ENCODE data around the gene NXT1. TPM values are rescaled to one million over a fixed set of nuclear protein-coding genes. Genes with fewer than 3 reads are reported as not detected.
"Not testable (repeated sequence)": the region's sequence is repeated elsewhere in the genome, so short reads cannot be mapped to it uniquely, and the experiment has no call there.

The NXT1 gene
- 20.4 TPM for polyA plus RNA-seq (2013, experiment 1 of 2; ENCODE audit: insufficient read length)
- 21.1 TPM for polyA plus RNA-seq (2013, experiment 2 of 2; ENCODE audit: insufficient read length)

GRCh38 chr20:23350196-23350903 lies at the start of gene NXT1:
TSS of gene NXT1 (plus strand) at chr20:23350791. CDS start at chr20:23354042, 3,251 bp downstream.
- DNase-seq = peak; percentile 99

DNA sequence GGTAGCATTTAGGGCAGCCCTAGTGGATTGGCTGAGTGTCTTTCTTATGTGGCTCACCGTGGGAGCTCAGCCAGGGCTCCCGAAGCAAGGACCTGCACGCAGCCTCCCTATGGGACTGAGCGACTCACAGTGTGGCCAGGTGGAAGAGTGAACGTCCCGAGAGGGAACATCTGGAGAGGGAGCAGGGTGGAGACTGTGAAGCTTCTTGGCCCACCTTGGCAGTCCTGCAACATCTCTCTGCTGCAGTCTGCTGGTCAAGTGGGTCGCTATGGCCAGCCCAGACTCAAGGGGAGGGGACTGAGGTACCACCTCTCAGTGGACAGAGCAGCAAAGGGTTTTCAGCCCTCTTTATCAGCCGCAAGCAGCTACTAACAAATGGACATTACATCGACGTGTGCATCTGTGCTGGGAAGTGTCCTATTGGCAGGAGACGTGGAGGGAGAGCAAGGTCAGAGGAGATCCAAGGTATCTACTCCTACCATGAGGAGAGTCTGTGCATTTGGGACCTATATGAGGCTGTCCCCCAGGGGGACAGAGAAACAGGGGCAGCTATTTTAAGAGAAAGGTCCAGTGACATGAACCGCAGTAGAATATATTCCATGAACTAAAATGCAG lies 49.0 kb upstream of the NXT1 start:
- no peak for DNase-seq

GRCh38 chr20:23302386-23302785 lies 48.2 kb upstream of the NXT1 start:
- no peak for DNase-seq

GRCh38 chr20:23302801-23303200 lies 47.8 kb upstream of the NXT1 start:
- DNase-seq = no peak

DNA sequence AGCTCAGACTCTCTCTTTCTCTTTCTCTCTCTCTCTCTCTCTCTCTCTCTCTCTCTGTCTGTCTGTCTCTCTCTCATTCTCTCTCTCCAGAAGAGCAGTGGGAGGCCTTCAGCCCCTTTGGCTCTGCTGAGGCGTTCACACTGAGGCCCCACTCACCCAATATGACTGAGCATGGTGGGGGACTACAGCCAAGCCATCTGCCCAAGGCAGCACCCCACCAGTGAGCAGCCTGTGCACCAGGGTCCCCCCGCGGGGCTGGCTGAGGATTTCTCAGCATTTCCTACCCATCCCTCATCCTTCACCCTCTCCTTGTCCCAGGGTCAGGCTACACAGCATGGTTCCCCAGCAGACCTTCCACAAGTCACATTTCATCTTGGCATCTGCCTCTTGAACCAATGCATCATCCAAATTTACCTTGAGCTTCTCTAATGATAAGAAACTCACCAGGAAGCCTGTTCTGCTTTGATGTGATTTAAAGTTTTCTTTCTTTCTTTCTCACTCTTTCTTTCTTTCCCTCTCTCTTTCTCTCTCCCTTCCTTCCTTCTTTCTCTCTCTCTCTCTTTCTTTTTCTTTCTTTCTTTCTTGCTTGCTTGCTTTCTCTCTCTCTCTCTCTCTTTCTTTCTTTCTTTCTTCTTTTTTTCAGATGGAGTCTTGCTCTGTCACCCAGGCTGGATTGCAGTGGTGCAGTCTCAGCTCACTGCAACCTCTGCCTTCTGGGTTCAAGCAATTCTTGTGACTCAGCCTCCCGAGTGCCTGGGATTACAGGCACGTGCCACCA lies 47.1 kb upstream of the NXT1 start:
- DNase-seq = no peak

DNA sequence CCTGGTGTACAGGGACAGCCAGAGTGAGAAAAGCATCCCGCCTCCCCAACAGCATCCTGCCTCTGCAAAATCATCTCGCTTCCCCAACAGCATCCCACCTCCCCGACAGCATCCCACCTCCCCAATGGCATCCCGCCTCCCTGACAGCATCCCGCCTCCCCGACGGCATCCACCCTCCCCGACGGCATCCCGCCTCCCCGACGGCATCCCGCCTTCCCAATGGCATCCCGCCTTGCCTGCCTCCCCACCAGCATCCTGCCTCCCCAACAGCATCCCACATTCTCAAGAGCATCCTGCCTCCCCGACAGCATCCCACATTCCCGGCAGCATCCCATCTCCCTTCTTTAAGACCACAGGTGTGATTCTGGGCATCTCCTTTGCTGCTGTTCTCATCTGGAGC lies 46.0 kb upstream of the NXT1 start:
- no peak for DNase-seq

DNA sequence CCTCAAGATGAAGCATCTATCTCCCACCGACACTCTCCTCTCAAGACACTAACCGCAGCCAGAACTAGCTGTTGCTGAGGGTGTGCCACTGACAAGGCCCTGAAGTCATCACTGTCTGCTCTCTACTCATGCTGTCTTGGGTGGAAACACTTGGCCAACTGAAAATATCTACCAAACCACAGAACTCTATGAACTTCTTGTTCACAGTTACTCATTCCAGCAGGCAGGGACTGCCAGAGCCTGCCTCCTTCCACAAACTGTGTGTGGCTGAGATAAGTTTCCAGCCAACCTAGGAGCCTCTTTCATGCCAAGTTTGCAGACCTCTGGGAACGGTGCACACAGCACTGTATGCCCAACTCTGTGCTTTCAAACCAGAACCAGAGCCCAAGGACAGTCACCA lies 45.5 kb upstream of the NXT1 start:
- peak; percentile 53 for DNase-seq

DNA sequence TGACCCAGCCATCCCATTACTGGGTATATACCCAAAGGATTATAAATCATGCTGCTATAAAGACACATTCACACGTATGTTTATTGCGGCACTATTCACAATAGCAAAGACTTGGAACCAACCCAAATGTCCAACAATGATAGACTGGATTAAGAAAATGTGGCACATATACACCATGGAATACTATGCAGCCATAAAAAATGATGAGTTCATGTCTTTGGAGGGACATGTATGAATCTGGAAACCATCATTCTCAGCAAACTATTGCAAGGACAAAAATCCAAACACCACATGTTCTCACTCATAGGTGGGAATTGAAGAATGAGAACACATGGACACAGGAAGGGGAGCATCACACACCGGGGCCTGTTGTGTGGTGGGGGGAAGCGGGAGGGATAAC lies 43.2 kb upstream of the NXT1 start:
- not testable (repeated sequence) for DNase-seq

DNA sequence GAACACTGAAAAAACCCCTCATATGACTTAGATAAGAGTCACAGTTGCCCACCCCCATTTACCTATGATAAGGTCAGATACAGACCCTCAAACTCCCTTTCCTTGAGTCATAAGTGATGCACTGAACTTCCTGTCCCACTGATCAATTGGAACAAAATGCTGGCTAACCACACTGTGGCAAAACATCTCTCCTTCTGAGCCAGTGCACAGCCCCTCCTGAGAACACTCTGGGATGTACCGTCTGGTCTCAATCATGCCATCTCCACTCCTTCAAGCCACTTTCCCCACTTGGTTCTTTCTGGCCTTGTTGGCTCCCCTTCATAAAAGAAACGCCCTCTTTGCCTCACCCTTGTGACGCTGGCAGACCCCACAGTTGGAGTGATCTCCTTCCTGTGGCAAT lies 42.6 kb upstream of the NXT1 start:
- no peak for DNase-seq

GRCh38 chr20:23308908-23309307 lies 41.7 kb upstream of the NXT1 start:
- DNase-seq = no peak

DNA sequence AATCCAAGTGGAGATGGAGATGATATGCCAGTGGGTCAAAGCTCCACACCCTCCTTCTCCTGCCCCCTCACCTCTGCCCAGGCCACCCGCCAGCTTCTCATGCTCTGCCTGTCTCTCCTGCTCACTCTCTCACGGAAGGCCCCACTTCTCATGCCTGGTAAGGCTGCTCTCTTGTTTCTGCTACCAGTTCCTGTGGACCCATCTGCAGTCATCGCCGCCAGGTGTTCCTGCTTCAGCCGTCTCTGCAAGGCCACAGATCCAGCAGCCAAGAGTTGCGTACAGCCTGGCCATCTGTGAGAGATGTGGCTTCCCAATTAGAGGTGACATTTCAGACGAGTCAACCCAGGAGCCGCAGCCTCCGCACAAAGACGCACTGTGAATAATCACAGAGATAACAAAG lies 40.8 kb upstream of the NXT1 start:
- DNase-seq = no peak

- no peak for DNase-seq
Observed at GRCh38 chr20:23311947-23312506, 38.6 kb upstream of the NXT1 start.

- DNase-seq = no peak
Observed at GRCh38 chr20:23313271-23313670, 37.3 kb upstream of the NXT1 start.

DNA sequence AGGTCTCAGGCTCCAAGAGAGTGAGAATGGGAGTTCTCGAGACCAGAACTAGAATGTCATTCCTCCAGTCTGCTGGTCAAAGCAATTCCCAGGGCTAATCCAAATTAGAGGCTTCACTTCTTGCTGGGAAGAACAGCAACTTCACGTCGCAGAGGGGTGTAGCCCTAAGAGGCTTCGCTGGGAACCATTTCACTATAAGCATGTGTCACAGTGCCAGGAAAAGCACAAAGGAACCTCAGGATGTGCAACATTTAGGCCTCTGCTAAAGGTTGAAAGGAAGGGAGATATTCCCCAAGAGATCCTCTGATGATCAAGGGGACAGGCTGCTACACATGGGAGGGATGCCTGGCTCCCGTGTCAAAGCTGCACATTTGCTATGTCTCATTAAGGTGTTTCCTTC lies 35.9 kb upstream of the NXT1 start:
- no peak for DNase-seq

GRCh38 chr20:23315099-23315498 lies 35.5 kb upstream of the NXT1 start:
- DNase-seq = no peak

DNA sequence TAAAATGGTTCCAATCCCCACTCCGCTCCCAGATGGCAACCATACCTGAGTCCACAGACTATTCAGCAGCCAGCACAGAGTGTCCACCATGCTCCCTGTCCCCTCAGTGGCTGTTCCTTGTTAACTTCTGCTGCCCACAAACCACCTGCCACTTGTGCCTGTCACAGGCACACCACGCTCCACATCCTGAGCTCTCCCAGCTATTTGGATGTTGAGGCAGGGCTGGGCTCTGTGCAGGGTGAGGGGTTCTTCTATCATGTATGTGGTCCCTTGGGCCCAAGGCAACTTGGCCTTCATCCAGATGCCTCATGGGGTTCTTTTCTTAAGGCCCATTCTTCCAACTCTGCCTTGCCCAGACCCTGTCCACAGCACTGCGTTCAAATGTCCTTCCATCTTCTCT lies 34.0 kb upstream of the NXT1 start:
- no peak for DNase-seq

DNA sequence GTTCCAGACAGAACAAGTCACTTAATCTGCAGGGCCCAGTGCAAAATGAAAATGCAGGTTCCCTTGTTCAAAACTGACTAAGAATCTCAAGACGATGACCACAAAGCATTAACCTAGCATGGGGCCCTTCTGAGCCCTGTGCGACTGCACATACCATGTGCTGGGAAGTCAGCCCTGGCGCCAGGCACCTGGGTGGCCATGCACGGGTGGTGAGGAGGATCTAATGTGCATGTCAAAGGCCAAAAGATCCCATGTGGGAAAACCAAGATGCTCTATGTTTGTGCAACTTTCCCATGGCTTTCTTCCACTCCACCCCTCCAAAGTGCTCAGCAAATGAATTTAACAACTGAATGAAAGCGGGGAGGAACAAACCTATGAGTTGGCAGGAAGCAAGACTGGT lies 33.5 kb upstream of the NXT1 start:
- no peak for DNase-seq

DNA sequence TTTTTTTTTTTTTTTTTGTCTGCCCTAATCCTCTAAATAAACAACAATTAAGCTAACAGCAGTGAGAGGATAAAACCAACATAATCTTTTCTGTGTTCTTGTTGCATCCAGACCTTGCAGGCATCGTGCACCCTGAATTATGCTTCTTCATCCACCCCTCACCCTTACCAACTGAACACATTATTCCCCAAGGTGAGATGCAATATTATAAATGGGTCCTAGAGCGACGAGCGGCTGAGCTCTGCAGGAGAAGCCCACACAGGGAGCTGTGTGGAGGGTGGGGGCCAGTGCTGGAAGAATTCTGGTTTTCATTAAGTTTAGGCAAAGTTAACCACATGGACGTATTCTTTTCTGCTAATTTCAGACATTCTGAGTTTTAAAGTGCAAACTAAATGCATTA lies 32.2 kb upstream of the NXT1 start:
- no peak for DNase-seq

GRCh38 chr20:23320317-23320716 lies 30.3 kb upstream of the NXT1 start:
- DNase-seq = peak; percentile 6

DNA sequence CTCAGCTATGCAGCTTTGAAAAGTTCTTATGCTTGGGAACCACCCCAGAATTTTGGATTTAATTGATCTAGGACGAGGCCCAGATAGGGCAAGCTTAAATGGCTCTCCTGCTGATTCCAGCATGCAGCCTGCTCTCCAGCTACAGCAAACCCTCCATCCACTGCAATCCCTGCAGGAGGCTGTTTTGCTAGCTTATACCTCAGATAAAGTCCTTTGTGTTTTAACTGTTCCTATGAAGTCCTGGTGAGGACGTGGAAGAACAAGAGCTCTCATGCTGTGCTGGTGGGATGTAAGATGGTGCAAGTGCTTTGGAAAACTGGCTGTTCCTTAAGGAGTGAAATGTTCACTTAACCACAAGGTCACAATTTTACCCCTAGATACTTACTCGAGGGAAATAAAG lies 25.5 kb upstream of the NXT1 start:
- no peak for DNase-seq

GRCh38 chr20:23326774-23327173 lies 23.8 kb upstream of the NXT1 start:
- no peak for DNase-seq

GRCh38 chr20:23327617-23328333 lies 22.8 kb upstream of the NXT1 start:
- DNase-seq = no peak
